Coronary artery (tissue), 2 donors: Measurements from ENCODE around the gene TNFRSF8.

ENCODE experiments used
- DNase-seq: peaks from one replicate; pipeline ENCODE4 v3.0.0-alpha.2; 2017; ENCODE audit warnings: low spot score
- H3K27ac ChIP-seq, 2 donors: fragments of 200-600 bp; sonication (generic); one replicate each; pipeline ENCODE4 v1.5.1; 2016 to 2019
- H3K4me3 ChIP-seq: fragments of 200-600 bp; sonication (generic); 2 replicates; pipeline ENCODE4 v1.5.1; 2016; ENCODE audit warnings: mild to moderate bottlenecking, moderate library complexity
- CTCF ChIP-seq: fragments of 200-600 bp; sonication (generic); IDR thresholded peaks from one replicate; pipeline ENCODE4 v1.5.1; 2019; ENCODE audit warnings: antibody characterized with exemption

TNFRSF8 gene

GRCh38 chr1:12177999-12178441 lies 114.9 kb downstream of the TNFRSF8 start:
- Histone ChIP-seq H3K27ac (peak overlapping the region in 1 of 2 donors; percentile 80), H3K4me3 (no peak overlapping the region)
- DNase-seq, result no peak
- no peak for TF ChIP-seq CTCF

- DNase-seq, result no peak
- H3K4me3 ChIP-seq, result no peak overlapping the region
Measured at GRCh38 chr1:12178511-12178910, 115.4 kb downstream of the TNFRSF8 start.

GRCh38 chr1:12179111-12179519 lies 116.0 kb downstream of the TNFRSF8 start:
- Histone ChIP-seq H3K4me3 (no peak overlapping the region), H3K27ac (peak overlapping the region; percentile 11 to 80)
- DNase-seq, result no peak
- no peak for TF ChIP-seq CTCF

More at GRCh38 chr1:12178511-12178910, 115.4 kb downstream of the TNFRSF8 start:
- no peak for TF ChIP-seq CTCF
- peak overlapping the region in 1 of 2 donors; percentile 80 for H3K27ac ChIP-seq

GRCh38 chr1:12179676-12180075 lies 116.6 kb downstream of the TNFRSF8 start:
- H3K27ac ChIP-seq, result peak overlapping the region; percentile 11 to 80
- H3K4me3 ChIP-seq, result no peak overlapping the region
- no peak for TF ChIP-seq CTCF
- no peak for DNase-seq

- H3K27ac ChIP-seq, result peak overlapping the region; percentile 36 to 81
- H3K4me3 ChIP-seq, result no peak overlapping the region
- TF ChIP-seq CTCF, result no peak
- DNase-seq, result no peak
Measured at GRCh38 chr1:12180315-12180714, 117.2 kb downstream of the TNFRSF8 start.

GRCh38 chr1:12180903-12181302 lies 117.8 kb downstream of the TNFRSF8 start:
- no peak for DNase-seq
- H3K4me3 ChIP-seq, result no peak overlapping the region
- peak overlapping the region; percentile 36 to 81 for H3K27ac ChIP-seq

More at GRCh38 chr1:12180903-12181302, 117.8 kb downstream of the TNFRSF8 start:
- no peak for TF ChIP-seq CTCF
